Stimulated activated CD4-positive, alpha-beta T cell treated with anti-CD3 and anti-CD28 coated beads, Interleukin-12 subunit alpha, Interleukin-12 subunit beta, amount 100 ng/mL, for 48 hours (primary cell): ENCODE data around the gene NPLOC4.

Experiments
- DNase-seq, 3 donors: peaks; one replicate each; pipeline ENCODE4 v3.0.0-alpha.2; 2020; ENCODE audit warnings: low read depth in 2 of 3, low spot score in 1 of 3

The NPLOC4 gene

GRCh38 chr17:81509972-81510784 lies 126.7 kb downstream of the NPLOC4 start:
- DNase-seq: no peak

DNA sequence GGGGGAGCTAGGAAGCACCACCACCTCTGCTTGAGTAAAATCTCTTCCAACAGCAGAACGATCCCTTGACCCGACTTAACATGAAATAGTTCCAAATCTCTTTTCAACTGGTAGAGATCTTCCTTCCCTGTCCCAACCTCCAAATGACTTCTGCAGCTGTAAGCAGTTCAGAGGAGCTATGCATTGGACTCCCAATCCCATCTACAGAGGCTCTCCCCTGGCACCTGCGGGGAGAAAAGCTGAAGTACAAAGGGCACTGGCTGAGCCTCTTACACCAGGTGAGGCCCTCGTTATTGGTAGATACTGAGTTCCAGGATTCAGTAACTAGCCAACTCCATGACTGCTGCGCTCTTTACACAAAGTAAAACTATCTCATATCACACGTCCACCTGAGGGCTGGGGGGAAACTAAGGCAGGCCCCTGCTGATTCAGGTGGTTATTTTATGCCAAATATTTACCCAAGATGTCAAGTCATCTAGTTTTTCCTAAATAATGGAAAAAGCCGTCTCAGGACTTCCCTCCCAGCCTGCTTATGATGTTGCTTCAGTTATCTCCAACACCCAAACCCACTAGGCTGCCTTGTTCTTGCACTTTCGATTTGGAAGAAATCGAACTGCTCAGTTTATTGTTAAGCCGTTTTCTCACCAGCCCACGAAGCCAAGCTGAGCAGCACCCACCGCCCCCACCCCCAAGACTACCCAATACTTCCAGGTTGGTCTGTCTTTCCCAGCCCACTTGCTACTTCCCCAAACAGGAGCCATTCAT lies 127.5 kb downstream of the NPLOC4 start:
- no peak for DNase-seq

DNA sequence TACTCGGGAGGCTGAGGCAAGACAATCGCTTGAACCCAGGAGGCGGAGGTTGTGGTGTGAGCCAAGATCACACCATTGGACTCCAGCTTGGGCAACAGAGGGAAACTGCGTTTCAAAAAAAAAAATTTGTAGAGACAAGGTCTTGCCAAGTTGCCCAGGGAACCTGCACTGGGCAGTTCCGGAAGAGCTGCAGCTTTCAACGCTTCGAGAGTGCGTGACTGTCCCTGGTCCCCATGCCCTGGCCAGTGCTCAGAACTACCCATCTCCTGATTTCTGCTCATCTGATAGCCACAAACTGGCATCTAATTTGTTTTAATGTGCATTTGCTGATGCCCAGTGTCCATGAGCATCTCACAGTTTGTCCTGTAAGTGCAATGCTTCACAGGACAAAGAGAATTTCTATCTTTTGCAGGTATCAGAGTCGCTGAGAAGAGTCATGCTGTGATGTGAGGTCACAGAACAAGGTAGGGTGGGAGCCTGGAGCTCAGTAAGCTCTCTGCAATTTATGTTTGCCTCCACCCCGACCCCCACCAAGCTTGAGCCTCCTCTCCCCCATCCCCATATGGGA lies 128.2 kb downstream of the NPLOC4 start:
- no peak for DNase-seq
